GM19372 (cell line): ENCODE data around the gene KIF3B.
"Not testable (repeated sequence)": the region's sequence is repeated elsewhere in the genome, so short reads cannot be mapped to it uniquely, and the experiment has no call there.

Source experiments
- ATAC-seq: cut with Tn5 transposase; IDR thresholded peaks from one replicate; pipeline ENCODE4 v1.9.1; 2021; ENCODE audit warnings: mild to moderate bottlenecking, low read depth, moderate library complexity; ENCODE audit not compliant: unreplicated experiment

The KIF3B gene

GRCh38 chr20:32354592-32355416, 77.4 kb downstream of the KIF3B start:
- no peak for ATAC-seq

DNA sequence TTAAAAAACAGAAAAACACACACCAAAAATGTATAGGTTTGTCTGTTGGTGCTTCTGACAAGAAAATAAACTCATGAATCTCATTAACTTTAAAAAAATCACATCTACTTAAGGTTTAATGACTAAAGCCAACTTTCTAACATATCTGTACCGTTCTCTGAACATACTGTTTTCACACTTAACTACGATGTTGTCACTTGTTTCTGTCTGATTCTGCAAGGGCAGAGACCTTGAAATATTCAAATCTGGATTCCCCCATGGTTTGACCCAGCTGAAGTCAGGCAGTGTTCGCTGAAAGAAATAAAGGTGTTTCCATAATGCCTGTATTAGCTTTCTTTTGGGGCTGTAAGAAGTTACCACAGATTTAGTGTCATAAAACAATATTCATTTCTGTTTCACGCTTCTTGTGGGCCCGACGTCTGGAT, 78.0 kb downstream of the KIF3B start:
- ATAC-seq = no peak

DNA sequence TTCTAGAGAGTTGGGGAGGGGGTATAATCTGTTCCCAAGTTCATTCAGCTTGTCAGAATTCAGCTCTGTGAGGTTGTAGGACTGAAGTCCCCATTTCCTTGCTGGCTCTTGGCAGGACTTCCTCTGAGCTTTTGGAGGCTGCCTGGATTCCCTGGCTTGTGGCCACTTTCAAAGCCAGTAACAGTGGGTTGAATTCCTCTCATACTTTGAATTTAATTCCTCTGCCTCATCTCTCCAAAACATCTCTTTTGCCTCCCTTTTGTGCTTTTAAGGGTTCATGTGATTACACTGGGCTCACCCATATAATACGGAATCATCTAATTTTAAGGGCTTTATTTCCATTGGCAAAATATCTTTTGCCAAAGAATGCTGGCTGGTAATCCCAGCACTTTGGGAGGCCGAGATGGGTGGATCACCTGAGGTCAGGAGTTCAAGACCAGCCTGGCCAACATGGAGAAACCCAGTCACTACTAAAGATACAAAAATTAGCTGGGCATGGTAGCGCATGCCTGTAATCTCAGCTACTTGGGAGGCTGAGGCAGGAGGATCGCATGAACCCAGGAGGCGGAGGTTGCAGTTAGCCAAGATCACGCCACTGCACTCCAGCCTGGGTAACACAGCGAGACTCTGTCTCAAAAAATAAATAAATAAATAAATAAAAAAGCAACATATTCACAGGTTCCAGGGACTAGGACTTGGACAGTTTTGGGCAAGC, 78.6 kb downstream of the KIF3B start:
- not testable (repeated sequence) for ATAC-seq

GRCh38 chr20:32356622-32357374, 79.3 kb downstream of the KIF3B start:
- ATAC-seq = no peak

DNA sequence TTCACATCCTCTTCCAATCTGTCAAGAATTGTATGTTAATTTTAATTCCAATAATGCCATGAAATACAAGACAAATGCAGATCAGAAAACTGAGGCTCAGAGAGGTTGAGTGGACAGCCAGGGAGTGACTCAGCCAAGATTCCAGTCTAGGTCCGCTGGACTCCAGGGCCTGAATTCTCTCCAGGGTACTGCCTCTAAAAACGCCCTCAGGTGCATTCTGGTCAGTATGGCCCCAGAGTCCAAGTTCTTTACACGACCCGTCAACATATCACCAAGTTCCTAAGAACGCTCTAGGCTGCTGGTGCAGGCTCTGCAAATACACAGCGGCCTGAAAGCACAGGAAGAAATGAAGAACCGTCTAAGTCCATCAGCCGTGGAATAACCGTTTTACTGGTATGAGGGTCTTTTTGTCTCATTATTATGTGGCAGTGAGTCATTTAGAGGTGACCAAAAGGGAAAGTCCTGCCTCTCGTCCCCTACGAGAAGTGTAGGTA, 80.0 kb downstream of the KIF3B start:
- ATAC-seq = no peak

DNA sequence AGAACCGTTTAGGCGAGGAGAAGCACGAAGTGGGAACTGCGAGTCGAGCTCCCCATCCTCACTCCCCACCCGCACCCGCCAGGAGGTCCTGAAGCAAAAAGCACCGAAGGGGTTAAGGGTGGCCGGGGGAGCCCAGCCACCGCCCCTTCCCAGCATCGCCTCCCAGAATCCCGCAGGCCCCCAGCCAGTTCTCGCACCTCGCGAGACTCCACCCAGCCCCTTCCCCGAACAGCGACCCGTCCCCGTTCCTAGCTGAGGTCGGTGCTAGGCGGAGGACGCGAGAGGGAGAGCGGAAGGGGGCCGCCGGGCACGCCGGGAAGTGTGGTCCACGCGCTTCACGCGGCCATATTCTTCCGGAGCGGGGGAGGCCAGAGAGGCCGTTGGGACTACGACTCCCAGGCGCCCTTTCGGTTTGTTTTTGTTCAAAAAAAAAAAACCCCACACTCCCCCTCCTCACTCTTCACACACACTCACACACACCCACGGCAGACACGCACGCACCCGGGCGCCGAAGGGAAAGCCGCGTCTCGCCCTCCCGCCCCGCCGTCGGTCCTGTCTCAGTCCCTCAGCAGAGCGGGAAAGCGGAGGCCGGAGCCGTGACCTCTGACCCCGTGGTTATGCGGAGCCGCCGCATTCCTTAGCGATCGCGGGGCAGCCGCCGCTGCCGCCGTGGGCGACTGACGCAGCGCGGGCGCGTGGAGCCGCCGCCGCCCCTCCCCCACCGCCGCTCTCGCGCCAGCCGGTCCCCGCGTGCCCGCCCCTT, 80.6 kb downstream of the KIF3B start, which contains the start of gene ASXL1:
Gene ASXL1 (plus strand): TSS at position 463 of the 763 bp plus-strand sequence. CDS start 445 bp downstream, outside the sequence.
- peak; percentile 62 for ATAC-seq

DNA sequence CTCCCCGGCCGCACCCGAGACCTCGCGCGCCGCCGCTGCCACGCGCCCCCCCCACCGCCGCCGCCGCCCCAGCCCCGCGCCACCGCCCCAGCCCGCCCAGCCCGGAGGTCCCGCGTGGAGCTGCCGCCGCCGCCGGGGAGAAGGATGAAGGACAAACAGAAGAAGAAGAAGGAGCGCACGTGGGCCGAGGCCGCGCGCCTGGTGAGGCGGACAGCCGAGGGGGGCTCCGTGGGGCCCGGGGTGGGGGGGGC, 81.1 kb downstream of the KIF3B start:
- ATAC-seq = no peak

- peak; percentile 30 for ATAC-seq
Observed at GRCh38 chr20:32358883-32359632, 81.6 kb downstream of the KIF3B start.

DNA sequence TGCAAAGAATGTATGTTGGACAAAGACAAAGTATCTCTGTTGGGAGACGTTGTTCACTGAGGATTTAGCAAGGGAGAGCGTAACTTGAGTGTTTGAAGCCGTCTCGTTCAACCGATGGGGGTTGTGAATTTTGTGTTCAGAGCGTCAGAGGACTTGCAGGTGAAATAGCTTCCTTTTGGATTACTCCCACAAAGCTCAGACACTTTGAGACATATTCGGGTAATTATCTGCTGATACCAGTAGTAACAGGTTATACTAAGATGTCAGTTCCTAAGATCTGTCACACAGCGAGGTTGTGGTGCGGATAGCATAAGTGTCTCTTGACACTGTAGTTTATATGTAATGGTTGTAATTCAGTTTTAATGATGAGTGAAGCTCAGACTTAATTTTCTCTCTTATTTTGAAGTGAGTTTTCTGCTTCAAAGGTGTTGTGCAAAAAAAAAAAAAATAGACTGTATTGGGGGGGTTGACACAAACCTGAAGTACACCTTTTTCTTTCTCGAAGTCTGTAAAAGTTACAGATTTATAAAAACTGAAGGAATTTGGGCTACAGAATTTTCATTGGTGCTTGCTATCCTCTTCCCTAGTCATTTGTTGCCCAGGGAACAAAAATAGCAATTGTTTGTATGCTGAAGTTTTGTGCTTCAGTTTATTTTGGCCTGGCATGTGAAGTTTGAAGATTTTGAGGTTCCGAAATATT, 82.3 kb downstream of the KIF3B start:
- no peak for ATAC-seq

DNA sequence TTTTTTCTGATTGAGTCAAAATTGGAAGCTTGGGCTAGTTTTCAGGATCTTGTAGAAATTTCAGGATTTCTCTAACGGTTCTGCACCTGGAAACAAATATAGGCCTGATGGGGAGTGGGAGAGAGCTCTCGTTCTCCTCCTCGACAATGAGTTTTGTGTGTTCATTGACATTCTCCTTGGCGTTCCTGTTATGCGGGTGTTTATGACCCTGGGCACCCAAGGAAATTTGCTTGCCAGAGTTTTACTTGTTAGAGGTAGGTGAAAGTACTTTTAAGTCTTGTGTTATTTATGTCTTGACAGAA, 82.8 kb downstream of the KIF3B start:
- ATAC-seq = no peak

DNA sequence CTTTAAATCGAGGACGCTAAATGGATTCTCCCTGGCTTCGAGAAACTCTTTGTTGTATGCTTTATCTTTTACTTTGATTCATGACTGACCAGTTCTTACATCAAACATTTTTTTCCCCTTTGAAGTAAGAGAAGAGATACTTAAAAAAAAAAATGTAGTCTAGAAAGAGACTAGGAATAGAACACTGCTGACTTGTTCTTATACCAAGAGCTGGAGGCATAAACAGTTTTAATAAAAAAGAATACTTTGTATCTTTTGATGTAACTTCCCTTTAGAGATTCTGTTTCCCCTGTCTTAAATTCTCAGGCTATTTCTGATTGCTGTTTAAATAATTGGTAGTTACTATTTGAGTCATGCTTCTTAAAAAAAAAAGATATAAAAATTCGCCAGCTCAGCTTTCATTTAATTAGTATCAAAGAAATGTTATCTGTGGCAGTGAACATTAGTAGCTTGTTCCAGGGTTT, 85.5 kb downstream of the KIF3B start:
- ATAC-seq = no peak

DNA sequence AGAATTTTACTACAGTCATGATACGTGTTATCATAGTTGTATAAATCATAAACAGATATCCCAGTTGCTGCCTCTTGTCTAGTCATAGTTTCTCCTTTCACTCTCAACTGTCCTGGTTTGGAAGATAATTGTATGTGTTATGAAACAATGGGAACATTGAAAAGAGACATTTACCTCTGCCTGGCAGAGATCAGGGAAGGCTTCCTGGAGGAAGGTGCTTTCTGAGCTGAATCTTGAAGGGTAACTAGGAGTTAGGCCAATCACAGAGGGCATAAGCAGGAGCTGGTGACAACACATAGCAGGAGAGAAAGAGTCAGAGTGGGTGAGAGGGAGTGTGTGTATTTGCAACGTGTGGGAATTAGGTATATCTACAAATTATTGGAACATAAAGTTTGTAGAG, 86.0 kb downstream of the KIF3B start:
- ATAC-seq = no peak

GRCh38 chr20:32364554-32365208, 87.2 kb downstream of the KIF3B start:
- no peak for ATAC-seq

DNA sequence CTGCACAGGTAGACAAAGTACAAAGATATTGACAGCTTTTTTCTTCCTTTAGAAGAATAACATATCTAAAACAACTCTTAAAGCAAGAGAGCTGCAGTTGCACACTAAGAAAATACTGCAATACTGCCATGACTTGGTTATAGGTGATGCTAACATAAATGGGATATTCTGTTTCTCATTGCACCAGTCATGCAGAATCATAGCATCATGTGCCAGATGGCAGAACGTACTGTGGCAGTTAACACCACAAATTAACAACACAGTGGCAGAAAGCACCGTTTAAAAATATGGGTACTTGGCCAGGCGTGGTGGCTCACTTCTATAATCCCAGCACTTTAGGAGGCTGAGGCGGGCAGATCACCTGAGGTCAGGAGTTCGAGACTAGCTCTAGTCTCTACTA, 88.1 kb downstream of the KIF3B start:
- no peak for ATAC-seq

GRCh38 chr20:32366380-32366779, 88.9 kb downstream of the KIF3B start:
- ATAC-seq = no peak

- ATAC-seq = no peak
Observed at GRCh38 chr20:32368323-32368722, 90.9 kb downstream of the KIF3B start.

GRCh38 chr20:32368925-32369324, 91.5 kb downstream of the KIF3B start:
- ATAC-seq = no peak

- ATAC-seq = no peak
Observed at GRCh38 chr20:32370897-32371296, 93.4 kb downstream of the KIF3B start.

GRCh38 chr20:32378461-32378860, 101.0 kb downstream of the KIF3B start:
- ATAC-seq = no peak
